Caco-2 (cell line): ENCODE results near the gene LITAF. TPM values are rescaled to one million over a fixed set of nuclear protein-coding genes. Genes with fewer than 3 reads are reported as not detected.

Experiments used
- BruUV-seq: library from RNA; stranded (reverse); fragments of 400-500 nt; replicated peaks from 2 replicates; lab custom pipeline; 2021; lab: Mats Ljungman, UMichigan
- CTCF ChIA-PET: fragments of 300-600 bp; sonication (Branson Sonifier 250); formaldehyde crosslinking; loops from one replicate; lab custom pipeline; 2022; ENCODE audit warnings: antibody characterized with exemption; lab: Charles Lee
- POLR2A ChIA-PET: fragments of 300-600 bp; sonication (Branson Sonifier 250); formaldehyde crosslinking; loops from one replicate; lab custom pipeline; 2022; ENCODE audit warnings: antibody characterized with exemption; lab: Charles Lee
- DNase-seq, 2 experiments: peaks; one replicate each; pipeline versions ENCODE4 v3.0.0 to v3.0.0-alpha.2; 2020 to 2022
- H3K27me3 ChIP-seq: replicated peaks from 2 replicates; pipeline ENCODE4 v1.6.0; 2011; ENCODE audit warnings: low read length; ENCODE audit not compliant: control insufficient read depth, insufficient read depth
- H3K36me3 ChIP-seq: 2 replicates; pipeline ENCODE4 v1.5.1; 2011; ENCODE audit warnings: low read length; ENCODE audit not compliant: control insufficient read depth, insufficient read depth
- H3K4me1 ChIP-seq: fragments of 250-450 bp; sonication (Bioruptor Pico); 2 replicates; pipeline ENCODE4 v1.5.1; 2020; ENCODE audit warnings: mild to moderate bottlenecking
- H3K4me3 ChIP-seq: 2 replicates; pipeline ENCODE4 v1.5.1; 2011; ENCODE audit warnings: low read depth, mild to moderate bottlenecking, control low read depth, low read length
- H3K9me3 ChIP-seq: fragments of 250-450 bp; sonication (Bioruptor Pico); 2 replicates; pipeline ENCODE4 v1.5.1; 2020; ENCODE audit warnings: mild to moderate bottlenecking, moderate library complexity
- H3K27ac Mint-ChIP-seq: one replicate; pipeline ENCODE4 v1.8.0; 2022; ENCODE audit warnings: mixed read lengths; ENCODE audit not compliant: unreplicated experiment
- H3K27me3 Mint-ChIP-seq: one replicate; pipeline ENCODE4 v1.8.0; 2022; ENCODE audit warnings: mixed read lengths; ENCODE audit not compliant: insufficient read depth, unreplicated experiment
- H3K36me3 Mint-ChIP-seq: one replicate; pipeline ENCODE4 v1.8.0; 2022; ENCODE audit warnings: mild to moderate bottlenecking, mixed read lengths; ENCODE audit not compliant: insufficient read depth, unreplicated experiment
- H3K4me1 Mint-ChIP-seq: one replicate; pipeline ENCODE4 v1.8.0; 2022; ENCODE audit warnings: low read depth, mixed read lengths; ENCODE audit not compliant: unreplicated experiment
- H3K4me3 Mint-ChIP-seq: one replicate; pipeline ENCODE4 v1.8.0; 2022; ENCODE audit warnings: mild to moderate bottlenecking, moderate library complexity, mixed read lengths; ENCODE audit not compliant: unreplicated experiment
- H3K9me3 Mint-ChIP-seq: one replicate; pipeline ENCODE4 v1.8.0; 2022; ENCODE audit warnings: mixed read lengths; ENCODE audit not compliant: unreplicated experiment
- CTCF ChIP-seq, 2 experiments: fragments of 200-600 bp in 1 of 2; IDR thresholded peaks; 1 replicate in 1 of 2; 2 replicates in 1 of 2; pipeline versions ENCODE4 v1.5.1 to v1.8.0; 2011 to 2022; ENCODE audit warnings: antibody characterized with exemption in 1 of 2, control low read depth in 1 of 2, inconsistent platforms in 1 of 2, low read depth in 1 of 2, low read length in 1 of 2, mild to moderate bottlenecking in 1 of 2, moderate library complexity in 1 of 2; ENCODE audit not compliant: insufficient read depth in 1 of 2, severe bottlenecking in 1 of 2, unreplicated experiment in 1 of 2
- intact Hi-C: fragments of 100-400 bp; cut with micrococcal nuclease; formaldehyde crosslinking; loops from one replicate; pipeline ENCODE4 v1.10.0; 2022; ENCODE audit not compliant: unreplicated experiment
- total RNA-seq: library from RNA; stranded (reverse); gene quantifications from 2 replicates; pipeline ENCODE4 v1.2.3, GENCODE V29; 2022

The LITAF gene
- total RNA-seq, 1 experiment from 2014 or later, result 60.9 TPM

GRCh38 chr16:11546608-11547061, 40.1 kb downstream of the LITAF start:
- H3K27ac Mint-ChIP-seq, result no peak overlapping the region
- no peaks in the 10 kb centered on the region for H3K27me3 ChIP-seq
- H3K4me3 Mint-ChIP-seq, result no peak overlapping the region
- H3K4me1 Mint-ChIP-seq, result no peaks in the 10 kb centered on the region
- no peak for TF ChIP-seq CTCF (IDR thresholded peaks at IDR 0.05; ENCODE audit: insufficient read depth in 1 of 2, low read depth in 1 of 2, low read length in 1 of 2, severe bottlenecking in 1 of 2, unreplicated experiment in 1 of 2)
- H3K9me3 ChIP-seq, result no peaks in the 10 kb centered on the region
- no peaks in the 10 kb centered on the region for H3K4me1 ChIP-seq
- ChIA-PET CTCF (no interaction called here), POLR2A (no interaction called here)
- H3K36me3 ChIP-seq, result no peaks in the 10 kb centered on the region; the same call in 1 of the 2 replicates
- peaks cover 26% of the 10 kb centered on the region for H3K36me3 Mint-ChIP-seq
- H3K9me3 Mint-ChIP-seq, result no peaks in the 10 kb centered on the region
- BruUV-seq, result no TSS peak
- intact Hi-C loops, result no loop called here
- DNase-seq, result no peak
- H3K4me3 ChIP-seq, result no peak overlapping the region
- H3K27me3 Mint-ChIP-seq, result no peaks in the 10 kb centered on the region

- no peak for DNase-seq
- H3K9me3 ChIP-seq, result no peaks in the 10 kb centered on the region
- Mint-ChIP-seq H3K27me3 (no peaks in the 10 kb centered on the region), H3K27ac (no peak overlapping the region), H3K4me3 (no peak overlapping the region), H3K36me3 (peaks cover 13% of the 10 kb centered on the region), H3K4me1 (no peaks in the 10 kb centered on the region), H3K9me3 (no peaks in the 10 kb centered on the region)
- H3K4me1 ChIP-seq, result no peaks in the 10 kb centered on the region
- ChIA-PET POLR2A (no interaction called here), CTCF (no interaction called here)
- BruUV-seq, result no TSS peak
- no peaks in the 10 kb centered on the region for H3K36me3 ChIP-seq
- TF ChIP-seq CTCF (IDR thresholded peaks at IDR 0.05; ENCODE audit: insufficient read depth in 1 of 2, low read depth in 1 of 2, low read length in 1 of 2, severe bottlenecking in 1 of 2, unreplicated experiment in 1 of 2), result no peak
- no peak overlapping the region for H3K4me3 ChIP-seq
- no peaks in the 10 kb centered on the region for H3K27me3 ChIP-seq
- intact Hi-C loops, result no loop called here
These were observed 42.9 kb downstream of the LITAF start for GRCh38 chr16:11543661-11544393.

GRCh38 chr16:11542069-11542744, 44.5 kb downstream of the LITAF start:
- Mint-ChIP-seq H3K9me3 (no peaks in the 10 kb centered on the region), H3K27me3 (no peaks in the 10 kb centered on the region), H3K4me3 (no peak overlapping the region), H3K4me1 (no peaks in the 10 kb centered on the region), H3K27ac (no peak overlapping the region), H3K36me3 (peaks cover 10% of the 10 kb centered on the region)
- POLR2A ChIA-PET, result no interaction called here
- Histone ChIP-seq H3K36me3 (no peaks in the 10 kb centered on the region), H3K9me3 (no peaks in the 10 kb centered on the region), H3K4me1 (no peaks in the 10 kb centered on the region), H3K4me3 (no peak overlapping the region), H3K27me3 (no peaks in the 10 kb centered on the region)
- intact Hi-C loops, result no loop called here
- BruUV-seq, result no TSS peak
- no peak for TF ChIP-seq CTCF (IDR thresholded peaks at IDR 0.05; ENCODE audit: insufficient read depth in 1 of 2, low read depth in 1 of 2, low read length in 1 of 2, severe bottlenecking in 1 of 2, unreplicated experiment in 1 of 2)
- CTCF ChIA-PET, result no interaction called here
- no peak for DNase-seq
